HepG2 (cell line): ENCODE results near the gene JPH3. TPM values are rescaled to one million over a fixed set of nuclear protein-coding genes. Genes with fewer than 3 reads are reported as not detected.

Source experiments
- ASH2L ChIP-seq: fragments of 300-600, 200-600 bp; sonication (generic); IDR thresholded peaks from 2 replicates; pipeline ENCODE4 v1.7.0; 2017; ENCODE audit warnings: low read depth, mild to moderate bottlenecking, moderate library complexity, mixed read lengths, low read length; ENCODE audit not compliant: insufficient read length
- CREB3 ChIP-seq: sonication (generic); formaldehyde crosslinking; IDR thresholded peaks from 2 replicates; pipeline ENCODE4 v1.5.0; 2020; ENCODE audit warnings: missing genetic modification reagents
- EED ChIP-seq: sonication (generic); formaldehyde crosslinking; IDR thresholded peaks from 2 replicates; pipeline ENCODE4 v1.5.0; 2020; ENCODE audit warnings: mild to moderate bottlenecking, missing genetic modification reagents
- EZH2 ChIP-seq: conservative IDR thresholded peaks from 2 replicates; pipeline ENCODE4 v1.6.1; 2012; ENCODE audit warnings: mild to moderate bottlenecking, low read depth, low read length, moderate library complexity
- GATAD2A ChIP-seq: IDR thresholded peaks from 2 replicates; pipeline ENCODE4 v1.6.1; 2016
- PCBP2 ChIP-seq: fragments of 200-400 bp; formaldehyde crosslinking; optimal IDR thresholded peaks from 2 replicates; pipeline ENCODE3; 2018; ENCODE audit warnings: low read length, low read depth; ENCODE audit not compliant: poor library complexity, severe bottlenecking
- ZBTB40 ChIP-seq, 2 experiments: fragments of 450-650 bp in 1 of 2; sonication (generic) in 1 of 2; formaldehyde crosslinking in 1 of 2; IDR thresholded peaks; 2 replicates each; pipeline versions ENCODE4 v1.6.1 to v1.8.0; 2016 to 2022; ENCODE audit warnings: antibody characterized with exemption in 1 of 2, mild to moderate bottlenecking in 1 of 2, missing genetic modification reagents in 1 of 2
- ZFP36L1 ChIP-seq: sonication (generic); formaldehyde crosslinking; IDR thresholded peaks from 2 replicates; pipeline ENCODE4 v1.8.0; 2022; ENCODE audit warnings: mild to moderate bottlenecking, missing genetic modification reagents, moderate library complexity
- ZFP90 ChIP-seq: sonication (generic); formaldehyde crosslinking; IDR thresholded peaks from 2 replicates; pipeline ENCODE4 v1.8.0; 2022; ENCODE audit warnings: missing genetic modification reagents, mild to moderate bottlenecking, inconsistent platforms, borderline replicate concordance
- ZNF687 ChIP-seq: sonication (generic); formaldehyde crosslinking; IDR thresholded peaks from 2 replicates; pipeline ENCODE4 v1.5.1; 2020; ENCODE audit warnings: mild to moderate bottlenecking, missing genetic modification reagents, moderate library complexity
- ZNF747 ChIP-seq: sonication (generic); formaldehyde crosslinking; IDR thresholded peaks from 2 replicates; pipeline ENCODE4 v1.8.1; 2023; ENCODE audit warnings: missing genetic modification reagents, mild to moderate bottlenecking, borderline replicate concordance
- polyA plus RNA-seq, 8 experiments: library from polyadenylated mRNA; depleted of rRNA in 3 of 8; stranded (reverse) in 7 of 8; unstranded in 1 of 8; fragments of >200 nt; fragmentation: Illumina TruSeq in 4 of 8; extraction: Trizol in 4 of 8; gene quantifications; 2 replicates each; pipeline versions ENCODE4 v1.2.1 to v1.2.3, GENCODE V29; 2011 to 2016; ENCODE audit warnings: low read depth in 4 of 8, missing spikeins in 1 of 8, mixed read lengths in 1 of 8; ENCODE audit not compliant: insufficient read depth in 1 of 8
- total RNA-seq, 5 experiments: library from RNA; depleted of rRNA; stranded (reverse); fragments of >200 nt; fragmentation: Illumina TruSeq; extraction: Trizol; gene quantifications; 2 replicates each; pipeline ENCODE4 v1.2.3, GENCODE V29; 2016; ENCODE audit warnings: low read depth in 1 of 5
- TF ChIP-seq, protein P1 (sequence below): sonication (generic); formaldehyde crosslinking; IDR thresholded peaks from 2 replicates; pipeline ENCODE4 v1.4.0; 2020; ENCODE audit warnings: missing genetic modification reagents, borderline replicate concordance

JPH3 gene
- total and polyA plus RNA-seq, 2 of the 13 experiments (the other 11 are each of a cell fraction or from before 2014, with no cell fraction given): not detected

- TF ChIP-seq ZBTB40 (IDR thresholded peaks at IDR 0.05) (no peak), ZBTB40 (CRISPR knock-in tag; IDR thresholded peaks at IDR 0.05) (0 out of 2 replicates have a peak, but pooled peaks have one; percentile 23), GATAD2A (no peak), ASH2L (no peak), ZFP36L1 (CRISPR knock-in tag) (no peak), ZNF747 (CRISPR knock-in tag) (no peak), ZFP90 (no peak), EED (CRISPR knock-in tag) (no peak), PCBP2 (no peak), CREB3 (no peak), ZNF687 (CRISPR knock-in tag) (peak; percentile 22), EZH2 (peak; percentile 99)
- TF ChIP-seq, protein P1, sequence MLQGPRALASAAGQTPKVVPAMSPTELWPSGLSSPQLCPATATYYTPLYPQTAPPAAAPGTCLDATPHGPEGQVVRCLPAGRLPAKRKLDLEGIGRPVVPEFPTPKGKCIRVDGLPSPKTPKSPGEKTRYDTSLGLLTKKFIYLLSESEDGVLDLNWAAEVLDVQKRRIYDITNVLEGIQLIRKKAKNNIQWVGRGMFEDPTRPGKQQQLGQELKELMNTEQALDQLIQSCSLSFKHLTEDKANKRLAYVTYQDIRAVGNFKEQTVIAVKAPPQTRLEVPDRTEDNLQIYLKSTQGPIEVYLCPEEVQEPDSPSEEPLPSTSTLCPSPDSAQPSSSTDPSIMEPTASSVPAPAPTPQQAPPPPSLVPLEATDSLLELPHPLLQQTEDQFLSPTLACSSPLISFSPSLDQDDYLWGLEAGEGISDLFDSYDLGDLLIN: no peak
Measured at GRCh38 chr16:87602821-87603683, 744 bp downstream of the JPH3 start (continued).
